GM12865 (cell line): ENCODE results near the gene LDLRAD3.

ENCODE experiments used
- DNase-seq: peaks from one replicate; pipeline ENCODE4 v3.0.0; 2010; ENCODE audit warnings: low read depth
- H3K4me3 ChIP-seq: 2 replicates; pipeline ENCODE4 v1.5.1; 2011; ENCODE audit warnings: mild to moderate bottlenecking, low read depth, low read length, control low read depth
- CTCF ChIP-seq: IDR thresholded peaks from 2 replicates; pipeline ENCODE4 v1.5.1; 2011; ENCODE audit warnings: low read length, control low read depth, low read depth, inconsistent platforms; ENCODE audit not compliant: insufficient read depth; ENCODE audit errors: missing control alignments

The LDLRAD3 gene

GRCh38 chr11:36102868-36103267 is 159.0 kb downstream of the LDLRAD3 start:
- no peak overlapping the region for H3K4me3 ChIP-seq
- DNase-seq = no peak
- TF ChIP-seq CTCF = no peak

DNA sequence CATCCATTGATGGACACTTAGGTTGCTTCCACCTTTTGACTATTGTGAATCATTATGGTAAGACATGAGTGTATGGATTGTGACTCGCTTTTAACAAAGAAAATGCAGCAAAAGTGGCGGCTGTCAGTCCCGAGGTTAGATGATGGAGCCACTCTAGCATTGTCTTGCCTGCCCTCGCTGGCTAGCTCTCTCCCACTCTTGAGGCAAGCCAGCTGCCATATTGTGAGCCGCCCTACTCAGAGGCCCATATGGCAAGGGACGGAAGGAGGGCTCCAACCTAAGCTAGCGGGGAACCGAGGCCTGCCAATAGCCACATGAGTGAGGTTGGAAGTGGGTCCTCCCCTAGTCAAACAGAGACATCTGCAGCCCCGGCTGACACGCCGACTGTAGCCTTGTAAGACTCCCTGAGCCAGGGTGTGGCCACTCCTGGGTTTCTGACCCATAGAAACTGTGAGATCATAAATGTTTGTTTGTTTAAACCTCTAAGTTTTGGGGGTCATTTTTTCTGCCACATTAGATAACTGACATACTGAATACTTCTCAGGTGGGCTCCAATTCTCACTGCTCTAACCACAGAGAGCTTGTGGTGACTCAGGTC is 160.2 kb downstream of the LDLRAD3 start:
- DNase-seq = no peak
- no peak for TF ChIP-seq CTCF
- H3K4me3 ChIP-seq = no peak overlapping the region

- no peak for DNase-seq
- no peak overlapping the region for H3K4me3 ChIP-seq
- no peak for TF ChIP-seq CTCF
Observed at GRCh38 chr11:36104660-36104992, 160.8 kb downstream of the LDLRAD3 start.

- no peak for DNase-seq
- TF ChIP-seq CTCF = no peak
Observed at GRCh38 chr11:36105743-36106581, 162.1 kb downstream of the LDLRAD3 start.

GRCh38 chr11:36107547-36107946 is 163.7 kb downstream of the LDLRAD3 start:
- no peak overlapping the region for H3K4me3 ChIP-seq
- no peak for TF ChIP-seq CTCF
- no peak for DNase-seq

More at GRCh38 chr11:36105743-36106581, 162.1 kb downstream of the LDLRAD3 start:
- H3K4me3 ChIP-seq = no peak overlapping the region

DNA sequence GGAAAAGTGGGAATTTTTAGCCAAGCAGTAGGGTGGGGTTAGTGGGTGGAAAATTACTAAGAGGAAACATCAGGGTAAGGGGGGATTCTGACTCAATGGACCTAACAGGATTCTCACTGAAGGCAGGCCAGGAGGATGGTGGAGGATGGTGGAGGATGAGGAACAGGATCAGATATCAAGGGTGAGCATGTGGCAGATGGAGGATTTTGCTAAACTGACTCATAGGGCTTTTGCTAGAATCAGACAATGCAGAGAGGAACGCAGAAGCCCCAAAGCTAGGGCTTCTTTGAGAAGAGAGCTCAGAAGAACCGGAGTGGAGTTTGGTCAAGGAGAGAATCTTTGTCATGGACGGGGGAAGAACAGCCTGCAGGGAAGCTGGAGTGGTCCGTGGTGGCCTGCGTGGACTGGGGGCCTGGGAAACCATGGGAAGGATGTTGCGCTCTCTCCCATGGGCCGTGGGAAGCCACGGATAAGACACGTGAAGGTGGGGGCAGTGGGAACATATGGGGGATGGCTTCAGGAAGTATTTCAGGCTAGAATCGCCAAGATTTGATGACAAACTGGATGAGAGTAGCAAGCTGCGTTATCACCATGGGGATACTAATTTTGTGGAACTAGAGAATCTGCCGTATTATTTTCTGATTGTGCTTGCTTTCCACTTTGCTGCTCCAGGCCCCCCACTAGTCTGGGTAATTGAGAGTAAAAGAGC is 165.2 kb downstream of the LDLRAD3 start:
- no peak overlapping the region for H3K4me3 ChIP-seq
- no peak for TF ChIP-seq CTCF
- no peak for DNase-seq
